Caco-2 (cell line): Measurements from ENCODE around the gene MARS1. TPM values are rescaled to one million over a fixed set of nuclear protein-coding genes. Genes with fewer than 3 reads are reported as not detected.

ENCODE experiments used
- BruUV-seq: library from RNA; stranded (reverse); fragments of 400-500 nt; replicated peaks from 2 replicates; lab custom pipeline; 2021; lab: Mats Ljungman, UMichigan
- CTCF ChIA-PET: fragments of 300-600 bp; sonication (Branson Sonifier 250); formaldehyde crosslinking; loops from one replicate; lab custom pipeline; 2022; ENCODE audit warnings: antibody characterized with exemption; lab: Charles Lee
- POLR2A ChIA-PET: fragments of 300-600 bp; sonication (Branson Sonifier 250); formaldehyde crosslinking; loops from one replicate; lab custom pipeline; 2022; ENCODE audit warnings: antibody characterized with exemption; lab: Charles Lee
- DNase-seq, 2 experiments: peaks; one replicate each; pipeline versions ENCODE4 v3.0.0 to v3.0.0-alpha.2; 2020 to 2022
- H3K27me3 ChIP-seq: replicated peaks from 2 replicates; pipeline ENCODE4 v1.6.0; 2011; ENCODE audit warnings: low read length; ENCODE audit not compliant: control insufficient read depth, insufficient read depth
- H3K36me3 ChIP-seq: 2 replicates; pipeline ENCODE4 v1.5.1; 2011; ENCODE audit warnings: low read length; ENCODE audit not compliant: control insufficient read depth, insufficient read depth
- H3K4me1 ChIP-seq: fragments of 250-450 bp; sonication (Bioruptor Pico); 2 replicates; pipeline ENCODE4 v1.5.1; 2020; ENCODE audit warnings: mild to moderate bottlenecking
- H3K4me3 ChIP-seq: 2 replicates; pipeline ENCODE4 v1.5.1; 2011; ENCODE audit warnings: low read depth, mild to moderate bottlenecking, control low read depth, low read length
- H3K9me3 ChIP-seq: fragments of 250-450 bp; sonication (Bioruptor Pico); 2 replicates; pipeline ENCODE4 v1.5.1; 2020; ENCODE audit warnings: mild to moderate bottlenecking, moderate library complexity
- H3K27ac Mint-ChIP-seq: one replicate; pipeline ENCODE4 v1.8.0; 2022; ENCODE audit warnings: mixed read lengths; ENCODE audit not compliant: unreplicated experiment
- H3K27me3 Mint-ChIP-seq: one replicate; pipeline ENCODE4 v1.8.0; 2022; ENCODE audit warnings: mixed read lengths; ENCODE audit not compliant: insufficient read depth, unreplicated experiment
- H3K36me3 Mint-ChIP-seq: one replicate; pipeline ENCODE4 v1.8.0; 2022; ENCODE audit warnings: mild to moderate bottlenecking, mixed read lengths; ENCODE audit not compliant: insufficient read depth, unreplicated experiment
- H3K4me1 Mint-ChIP-seq: one replicate; pipeline ENCODE4 v1.8.0; 2022; ENCODE audit warnings: low read depth, mixed read lengths; ENCODE audit not compliant: unreplicated experiment
- H3K4me3 Mint-ChIP-seq: one replicate; pipeline ENCODE4 v1.8.0; 2022; ENCODE audit warnings: mild to moderate bottlenecking, moderate library complexity, mixed read lengths; ENCODE audit not compliant: unreplicated experiment
- H3K9me3 Mint-ChIP-seq: one replicate; pipeline ENCODE4 v1.8.0; 2022; ENCODE audit warnings: mixed read lengths; ENCODE audit not compliant: unreplicated experiment
- CTCF ChIP-seq, 2 experiments: fragments of 200-600 bp in 1 of 2; IDR thresholded peaks; 1 replicate in 1 of 2; 2 replicates in 1 of 2; pipeline versions ENCODE4 v1.5.1 to v1.8.0; 2011 to 2022; ENCODE audit warnings: antibody characterized with exemption in 1 of 2, control low read depth in 1 of 2, inconsistent platforms in 1 of 2, low read depth in 1 of 2, low read length in 1 of 2, mild to moderate bottlenecking in 1 of 2, moderate library complexity in 1 of 2; ENCODE audit not compliant: insufficient read depth in 1 of 2, severe bottlenecking in 1 of 2, unreplicated experiment in 1 of 2
- intact Hi-C: fragments of 100-400 bp; cut with micrococcal nuclease; formaldehyde crosslinking; loops from one replicate; pipeline ENCODE4 v1.10.0; 2022; ENCODE audit not compliant: unreplicated experiment
- total RNA-seq: library from RNA; stranded (reverse); gene quantifications from 2 replicates; pipeline ENCODE4 v1.2.3, GENCODE V29; 2022

Gene MARS1
- total RNA-seq, 1 experiment from 2014 or later: 583 TPM

- no peak for TF ChIP-seq CTCF (IDR thresholded peaks at IDR 0.05; ENCODE audit: insufficient read depth in 1 of 2, low read depth in 1 of 2, low read length in 1 of 2, severe bottlenecking in 1 of 2, unreplicated experiment in 1 of 2)
- no peaks in the 10 kb centered on the region for H3K4me1 Mint-ChIP-seq
- H3K27me3 Mint-ChIP-seq: no peaks in the 10 kb centered on the region
- H3K4me1 ChIP-seq: no peaks in the 10 kb centered on the region
- H3K27ac Mint-ChIP-seq: no peak overlapping the region
- H3K4me3 ChIP-seq: no peak overlapping the region
- H3K4me3 Mint-ChIP-seq: no peak overlapping the region
- H3K9me3 ChIP-seq: no peaks in the 10 kb centered on the region
- H3K36me3 Mint-ChIP-seq: peaks cover 75% of the 10 kb centered on the region
- BruUV-seq: no TSS peak
- DNase-seq: no peak
- no peaks in the 10 kb centered on the region for H3K9me3 Mint-ChIP-seq
- peaks cover 3% of the 10 kb centered on the region; the same call in 1 of the 2 replicates for H3K36me3 ChIP-seq
- CTCF ChIA-PET: no interaction called here
- POLR2A ChIA-PET: no interaction called here
- intact Hi-C loops: no loop called here
- H3K27me3 ChIP-seq: no peaks in the 10 kb centered on the region
These were observed 45.2 kb downstream of the MARS1 start for GRCh38 chr12:57533108-57533507.

- Histone ChIP-seq H3K4me1 (no peaks in the 10 kb centered on the region), H3K4me3 (no peak overlapping the region), H3K9me3 (no peaks in the 10 kb centered on the region), H3K36me3 (peaks cover 3% of the 10 kb centered on the region; the same call in 1 of the 2 replicates), H3K27me3 (no peaks in the 10 kb centered on the region)
- intact Hi-C loops: no loop called here
- TF ChIP-seq CTCF (IDR thresholded peaks at IDR 0.05; ENCODE audit: insufficient read depth in 1 of 2, low read depth in 1 of 2, low read length in 1 of 2, severe bottlenecking in 1 of 2, unreplicated experiment in 1 of 2): no peak
- no peak for DNase-seq
- Mint-ChIP-seq H3K27me3 (no peaks in the 10 kb centered on the region), H3K36me3 (peaks cover 67% of the 10 kb centered on the region), H3K4me1 (no peaks in the 10 kb centered on the region), H3K9me3 (no peaks in the 10 kb centered on the region), H3K4me3 (no peak overlapping the region), H3K27ac (no peak overlapping the region)
- ChIA-PET CTCF (no interaction called here), POLR2A (no interaction called here)
- BruUV-seq: no TSS peak
These were observed 46.4 kb downstream of the MARS1 start for GRCh38 chr12:57534250-57534649.

- H3K27ac Mint-ChIP-seq: no peak overlapping the region
- Histone ChIP-seq H3K36me3 (peaks cover 3% of the 10 kb centered on the region; the same call in 1 of the 2 replicates), H3K4me1 (no peaks in the 10 kb centered on the region), H3K27me3 (no peaks in the 10 kb centered on the region), H3K4me3 (no peak overlapping the region), H3K9me3 (no peaks in the 10 kb centered on the region)
- no peak for TF ChIP-seq CTCF (IDR thresholded peaks at IDR 0.05; ENCODE audit: insufficient read depth in 1 of 2, low read depth in 1 of 2, low read length in 1 of 2, severe bottlenecking in 1 of 2, unreplicated experiment in 1 of 2)
- H3K9me3 Mint-ChIP-seq: no peaks in the 10 kb centered on the region
- no peaks in the 10 kb centered on the region for H3K27me3 Mint-ChIP-seq
- H3K4me1 Mint-ChIP-seq: no peaks in the 10 kb centered on the region
- POLR2A ChIA-PET: no interaction called here
- peaks cover 63% of the 10 kb centered on the region for H3K36me3 Mint-ChIP-seq
- intact Hi-C loops: no loop called here
- BruUV-seq: no TSS peak
- no peak overlapping the region for H3K4me3 Mint-ChIP-seq
- CTCF ChIA-PET: no interaction called here
- DNase-seq: no peak
These were observed 47.2 kb downstream of the MARS1 start for GRCh38 chr12:57534991-57535543.
